ENCODE results near the gene OLFML1. TPM values are rescaled to one million over a fixed set of nuclear protein-coding genes. Genes with fewer than 3 reads are reported as not detected.

OLFML1 gene
- polyA plus RNA-seq, 3 donors: 30.7 to 41.3 (median 39.1) TPM

GRCh38 chr11:7520981-7521487, 35.7 kb downstream of the OLFML1 start:
- DNase-seq (ENCODE audit: extremely low read depth in 1 of 11, low read depth in 9 of 11, low spot score in 4 of 11): no peak

GRCh38 chr11:7522121-7522520, 36.8 kb downstream of the OLFML1 start:
- no peak for DNase-seq (ENCODE audit: extremely low read depth in 1 of 11, low read depth in 9 of 11, low spot score in 4 of 11)

GRCh38 chr11:7522546-7522945, 37.2 kb downstream of the OLFML1 start:
- DNase-seq (ENCODE audit: extremely low read depth in 1 of 11, low read depth in 9 of 11, low spot score in 4 of 11): no peak

- no peak for DNase-seq (ENCODE audit: extremely low read depth in 1 of 11, low read depth in 9 of 11, low spot score in 4 of 11)
Observed at GRCh38 chr11:7523416-7524210, 38.3 kb downstream of the OLFML1 start.

GRCh38 chr11:7524462-7525235, 39.3 kb downstream of the OLFML1 start:
- DNase-seq (ENCODE audit: extremely low read depth in 1 of 11, low read depth in 9 of 11, low spot score in 4 of 11): peak in 4 of 11 donors; percentile 26 to 58 (median 43)

GRCh38 chr11:7525424-7525823, 40.1 kb downstream of the OLFML1 start:
- DNase-seq (ENCODE audit: extremely low read depth in 1 of 11, low read depth in 9 of 11, low spot score in 4 of 11): no peak

GRCh38 chr11:7527029-7527428, 41.7 kb downstream of the OLFML1 start:
- DNase-seq (ENCODE audit: extremely low read depth in 1 of 11, low read depth in 9 of 11, low spot score in 4 of 11): no peak

GRCh38 chr11:7528514-7529049, 43.3 kb downstream of the OLFML1 start:
- peak in 1 of 11 donors; percentile 8 for DNase-seq (ENCODE audit: extremely low read depth in 1 of 11, low read depth in 9 of 11, low spot score in 4 of 11)

GRCh38 chr11:7530013-7530640, 44.8 kb downstream of the OLFML1 start:
- DNase-seq (ENCODE audit: extremely low read depth in 1 of 11, low read depth in 9 of 11, low spot score in 4 of 11): no peak

GRCh38 chr11:7531011-7531410, 45.7 kb downstream of the OLFML1 start:
- DNase-seq (ENCODE audit: extremely low read depth in 1 of 11, low read depth in 9 of 11, low spot score in 4 of 11): no peak

GRCh38 chr11:7532405-7533145, 47.3 kb downstream of the OLFML1 start:
- no peak for DNase-seq (ENCODE audit: extremely low read depth in 1 of 11, low read depth in 9 of 11, low spot score in 4 of 11)

- DNase-seq (ENCODE audit: extremely low read depth in 1 of 11, low read depth in 9 of 11, low spot score in 4 of 11): no peak
Observed at GRCh38 chr11:7533199-7534041, 48.1 kb downstream of the OLFML1 start.

- no peak for DNase-seq (ENCODE audit: extremely low read depth in 1 of 11, low read depth in 9 of 11, low spot score in 4 of 11)
Observed at GRCh38 chr11:7534042-7534378, 48.7 kb downstream of the OLFML1 start.

GRCh38 chr11:7536100-7536499, 50.8 kb downstream of the OLFML1 start:
- no peak for DNase-seq (ENCODE audit: extremely low read depth in 1 of 11, low read depth in 9 of 11, low spot score in 4 of 11)

- DNase-seq (ENCODE audit: extremely low read depth in 1 of 11, low read depth in 9 of 11, low spot score in 4 of 11): no peak
Observed at GRCh38 chr11:7537265-7537664, 52.0 kb downstream of the OLFML1 start.

GRCh38 chr11:7538031-7538430, 52.7 kb downstream of the OLFML1 start:
- DNase-seq (ENCODE audit: extremely low read depth in 1 of 11, low read depth in 9 of 11, low spot score in 4 of 11): no peak

GRCh38 chr11:7538466-7539454, 53.5 kb downstream of the OLFML1 start:
- DNase-seq (ENCODE audit: extremely low read depth in 1 of 11, low read depth in 9 of 11, low spot score in 4 of 11): no peak
